Progenitor cell of endocrine pancreas (in vitro differentiated cells): ENCODE data around the gene NLGN1. TPM values are rescaled to one million over a fixed set of nuclear protein-coding genes. Genes with fewer than 3 reads are reported as not detected.

Experiments
- DNase-seq: peaks from one replicate; pipeline ENCODE4 v3.0.0; 2021; ENCODE audit warnings: low spot score; ENCODE audit not compliant: unreplicated experiment
- H3K27ac Mint-ChIP-seq: 2 replicates; pipeline ENCODE4 v1.8.0; 2021; ENCODE audit warnings: mild to moderate bottlenecking, moderate library complexity, mixed read lengths
- H3K27me3 Mint-ChIP-seq: 2 replicates; pipeline ENCODE4 v1.8.0; 2021; ENCODE audit warnings: mixed read lengths
- H3K36me3 Mint-ChIP-seq: 2 replicates; pipeline ENCODE4 v1.8.0; 2022; ENCODE audit warnings: mixed read lengths; ENCODE audit not compliant: insufficient read depth
- H3K4me1 Mint-ChIP-seq: 2 replicates; pipeline ENCODE4 v1.8.0; 2021; ENCODE audit warnings: low read depth, mixed read lengths
- H3K4me3 Mint-ChIP-seq: 2 replicates; pipeline ENCODE4 v1.8.0; 2021; ENCODE audit warnings: low read depth, mild to moderate bottlenecking, moderate library complexity, mixed read lengths
- H3K9me3 Mint-ChIP-seq: 2 replicates; pipeline ENCODE4 v1.8.0; 2021; ENCODE audit warnings: low read depth, mixed read lengths
- CTCF ChIP-seq: fragments of 200-600 bp; sonication (generic); IDR thresholded peaks from one replicate; pipeline ENCODE4 v1.5.0; 2021; ENCODE audit warnings: antibody characterized with exemption, mild to moderate bottlenecking; ENCODE audit not compliant: unreplicated experiment
- total RNA-seq: library from RNA; stranded (reverse); gene quantifications from 2 replicates; pipeline ENCODE4 v1.2.1, GENCODE V29; 2021

NLGN1 gene
- total RNA-seq, 1 donor from 2014 or later: 5.7 TPM

GRCh38 chr3:174315225-174315624 lies 917.7 kb downstream of the NLGN1 start:
- TF ChIP-seq CTCF: no peak
- H3K9me3 Mint-ChIP-seq: peaks cover 4% of the 10 kb centered on the region
- H3K4me1 Mint-ChIP-seq: peaks cover 4% of the 10 kb centered on the region
- H3K36me3 Mint-ChIP-seq: no peaks in the 10 kb centered on the region
- H3K27me3 Mint-ChIP-seq: no peaks in the 10 kb centered on the region
- no peak for DNase-seq
- no peak overlapping the region for H3K4me3 Mint-ChIP-seq
- no peak overlapping the region for H3K27ac Mint-ChIP-seq

- peaks cover 4% of the 10 kb centered on the region for H3K4me1 Mint-ChIP-seq
- TF ChIP-seq CTCF: no peak
- no peak for DNase-seq
- H3K4me3 Mint-ChIP-seq: no peak overlapping the region
- H3K27ac Mint-ChIP-seq: no peak overlapping the region
- H3K9me3 Mint-ChIP-seq: peaks cover 17% of the 10 kb centered on the region
- H3K27me3 Mint-ChIP-seq: no peaks in the 10 kb centered on the region
- no peaks in the 10 kb centered on the region for H3K36me3 Mint-ChIP-seq
Observed at GRCh38 chr3:174317005-174317404, 919.5 kb downstream of the NLGN1 start.

GRCh38 chr3:174318181-174318580 lies 920.6 kb downstream of the NLGN1 start:
- Mint-ChIP-seq H3K4me3 (no peak overlapping the region), H3K9me3 (peaks cover 17% of the 10 kb centered on the region), H3K27ac (no peak overlapping the region), H3K4me1 (peaks cover 4% of the 10 kb centered on the region), H3K36me3 (no peaks in the 10 kb centered on the region), H3K27me3 (no peaks in the 10 kb centered on the region)
- no peak for TF ChIP-seq CTCF
- DNase-seq: no peak

- Mint-ChIP-seq H3K27me3 (no peaks in the 10 kb centered on the region), H3K4me1 (peaks cover 4% of the 10 kb centered on the region), H3K27ac (no peak overlapping the region), H3K4me3 (no peak overlapping the region), H3K36me3 (no peaks in the 10 kb centered on the region), H3K9me3 (peaks cover 17% of the 10 kb centered on the region)
- no peak for DNase-seq
- no peak for TF ChIP-seq CTCF
Observed at GRCh38 chr3:174321548-174321947, 924.0 kb downstream of the NLGN1 start.

GRCh38 chr3:174322789-174323188 lies 925.2 kb downstream of the NLGN1 start:
- Mint-ChIP-seq H3K27me3 (no peaks in the 10 kb centered on the region), H3K4me1 (no peaks in the 10 kb centered on the region), H3K9me3 (peaks cover 17% of the 10 kb centered on the region), H3K36me3 (no peaks in the 10 kb centered on the region), H3K4me3 (no peak overlapping the region), H3K27ac (no peak overlapping the region)
- no peak for DNase-seq
- no peak for TF ChIP-seq CTCF
